HG03045 (cell line): ENCODE data around the gene MSH3.
"Not testable (repeated sequence)": the region's sequence is repeated elsewhere in the genome, so short reads cannot be mapped to it uniquely, and the experiment has no call there.

ENCODE experiments used
- ATAC-seq: cut with Tn5 transposase; IDR thresholded peaks from one replicate; pipeline ENCODE4 v1.9.1; 2021; ENCODE audit warnings: mild to moderate bottlenecking, moderate library complexity; ENCODE audit not compliant: unreplicated experiment

MSH3 gene

GRCh38 chr5:80789319-80790016 is 135.0 kb downstream of the MSH3 start:
- ATAC-seq = not testable (repeated sequence)

GRCh38 chr5:80790698-80791097 is 136.2 kb downstream of the MSH3 start:
- ATAC-seq = no peak

- ATAC-seq = no peak
Measured at GRCh38 chr5:80793354-80793753, 138.9 kb downstream of the MSH3 start.

DNA sequence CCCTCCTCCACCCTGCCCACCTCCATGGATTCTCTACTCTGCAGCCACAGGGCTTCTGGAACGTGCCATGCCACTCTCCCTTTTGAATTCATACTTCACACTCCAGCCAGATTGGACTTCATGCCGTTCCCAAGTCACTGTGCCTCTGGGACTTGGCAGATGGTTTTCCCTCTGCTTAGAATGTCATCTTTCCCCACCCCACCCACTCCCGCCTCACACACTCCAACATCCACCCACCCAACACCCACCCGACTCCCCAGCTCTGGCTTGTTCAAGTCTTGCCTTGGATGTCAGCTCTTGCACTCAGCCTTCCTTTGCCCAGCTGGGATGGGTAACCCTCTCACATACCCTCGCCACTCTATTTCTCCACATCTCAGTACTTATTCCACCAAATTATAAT is 142.4 kb downstream of the MSH3 start:
- no peak for ATAC-seq

GRCh38 chr5:80797428-80798024 is 143.1 kb downstream of the MSH3 start:
- no peak for ATAC-seq

- ATAC-seq = no peak
Measured at GRCh38 chr5:80798166-80798565, 143.7 kb downstream of the MSH3 start.

GRCh38 chr5:80798633-80799032 is 144.2 kb downstream of the MSH3 start:
- no peak for ATAC-seq

DNA sequence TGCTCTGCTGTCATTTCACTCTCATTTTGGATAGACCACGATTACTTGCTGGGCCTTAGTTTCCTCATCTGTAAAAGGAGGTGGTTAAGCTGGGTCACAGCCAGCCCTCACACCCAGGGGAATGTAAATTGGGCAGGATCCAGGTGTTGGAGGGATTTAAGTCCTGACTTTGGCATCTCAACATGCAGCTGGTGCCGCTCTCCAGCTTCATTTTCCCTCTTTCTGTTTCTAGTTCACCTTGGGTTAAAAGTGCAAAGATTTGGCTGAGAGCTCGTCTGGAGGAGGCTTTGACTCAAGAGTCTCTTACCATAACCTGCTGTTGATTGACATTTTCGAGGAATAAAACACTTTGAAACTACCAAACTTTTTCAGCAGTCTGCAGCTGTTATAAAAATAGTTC is 144.6 kb downstream of the MSH3 start:
- no peak for ATAC-seq

- no peak for ATAC-seq
Measured at GRCh38 chr5:80799573-80799972, 145.1 kb downstream of the MSH3 start.

GRCh38 chr5:80804332-80804731 is 149.9 kb downstream of the MSH3 start:
- ATAC-seq = no peak

DNA sequence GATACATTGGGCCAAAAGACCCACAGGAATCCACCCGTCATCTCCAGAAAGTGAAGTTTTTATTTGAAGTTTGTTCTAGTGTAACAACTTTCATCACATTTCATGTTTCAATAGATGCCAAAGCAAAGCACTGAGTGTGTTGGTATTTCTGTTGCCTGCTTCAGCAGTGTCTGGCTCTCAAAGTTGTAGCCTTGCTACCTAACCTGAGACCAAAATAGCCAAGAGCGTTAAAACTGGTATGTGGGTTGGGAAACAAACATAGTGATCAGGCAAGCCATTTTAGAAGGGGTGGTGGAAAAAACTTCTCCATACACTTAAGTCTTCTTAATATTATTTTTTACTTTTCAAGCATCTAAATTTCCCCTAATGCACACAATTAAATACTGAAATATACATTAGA is 150.6 kb downstream of the MSH3 start:
- ATAC-seq = no peak

DNA sequence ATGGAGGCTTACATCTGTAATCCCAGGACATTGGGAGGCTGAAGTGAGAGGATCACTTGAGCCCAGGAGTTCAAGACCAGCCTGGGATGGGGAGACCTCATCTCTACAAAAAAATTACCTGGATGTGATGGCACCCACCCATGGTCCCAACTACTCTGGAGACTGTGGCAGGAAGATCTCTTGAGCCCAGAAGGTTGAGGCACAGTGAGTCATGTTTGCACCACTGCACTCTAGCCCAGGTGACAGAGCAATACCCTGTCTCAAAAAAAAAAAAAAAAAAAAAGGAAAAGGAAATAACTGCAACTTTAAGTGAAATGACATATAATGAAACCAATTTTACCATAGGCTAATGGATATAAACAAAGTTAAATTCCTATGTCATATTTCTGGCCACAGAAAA is 152.5 kb downstream of the MSH3 start:
- ATAC-seq = no peak

GRCh38 chr5:80809451-80809850 is 155.0 kb downstream of the MSH3 start:
- ATAC-seq = no peak

DNA sequence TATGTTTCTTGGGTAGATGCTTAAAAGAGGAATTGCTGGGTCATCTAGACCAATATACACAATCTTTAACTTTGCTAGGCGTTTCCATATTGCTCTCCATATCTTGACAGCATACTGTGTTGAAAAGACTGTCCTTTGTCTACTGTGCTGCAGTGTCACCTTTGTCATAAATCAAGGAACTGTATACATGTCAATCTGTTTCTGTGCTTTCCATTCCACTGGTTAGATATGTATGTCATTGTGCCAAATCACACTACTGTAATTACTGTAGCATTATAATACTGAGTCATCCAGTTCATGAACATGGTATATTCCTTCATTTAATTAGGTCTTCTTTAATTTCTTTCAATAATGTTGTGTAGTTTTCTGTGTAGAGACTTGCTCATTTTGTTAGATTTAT is 156.0 kb downstream of the MSH3 start:
- ATAC-seq = no peak

- no peak for ATAC-seq
Measured at GRCh38 chr5:80816590-80816989, 162.1 kb downstream of the MSH3 start.

DNA sequence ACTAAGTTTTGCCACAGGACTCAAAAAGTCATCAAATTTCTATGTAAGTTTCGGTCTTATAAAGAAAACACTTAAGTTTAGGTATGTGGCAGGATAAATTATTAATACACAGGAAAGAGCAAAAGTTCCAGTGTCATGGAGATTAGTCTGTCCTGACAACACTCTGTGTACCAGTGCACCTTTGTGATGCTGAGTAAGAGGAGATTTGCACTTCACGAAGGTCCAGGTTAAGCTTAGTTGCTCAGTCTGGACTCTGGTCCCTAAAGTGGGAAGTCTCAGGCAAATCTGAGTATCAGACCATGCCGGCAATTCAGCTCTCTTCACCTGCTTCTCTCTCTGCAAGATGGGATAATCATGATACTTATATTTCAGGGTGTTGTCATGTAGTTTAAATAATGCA is 166.2 kb downstream of the MSH3 start:
- ATAC-seq = no peak

GRCh38 chr5:80822640-80823039 is 168.2 kb downstream of the MSH3 start:
- no peak for ATAC-seq

DNA sequence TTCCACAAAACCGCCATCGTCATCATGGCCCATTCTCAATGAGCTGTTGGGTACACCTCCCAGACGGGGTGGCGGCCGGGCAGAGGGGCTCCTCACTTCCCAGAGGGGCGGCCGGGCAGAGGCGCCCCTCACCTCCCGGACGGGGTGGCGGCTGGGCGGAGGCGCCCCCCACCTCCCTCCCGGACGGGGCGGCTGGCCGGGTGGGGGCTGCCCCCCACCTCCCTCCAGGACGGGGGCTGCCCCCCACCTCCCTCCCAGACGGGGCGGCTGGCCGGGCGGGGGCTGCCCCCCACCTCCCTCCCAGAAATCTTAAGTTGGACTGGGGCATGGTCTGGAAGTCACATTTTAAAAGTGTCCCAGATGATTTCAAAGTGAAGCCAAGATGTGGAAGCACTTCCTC is 169.7 kb downstream of the MSH3 start:
- ATAC-seq = not testable (repeated sequence)

- ATAC-seq = no peak
Measured at GRCh38 chr5:80825786-80826460, 171.5 kb downstream of the MSH3 start.

GRCh38 chr5:80834710-80835109 is 180.3 kb downstream of the MSH3 start:
- no peak for ATAC-seq

GRCh38 chr5:80835128-80835527 is 180.7 kb downstream of the MSH3 start:
- no peak for ATAC-seq

- ATAC-seq = peak; percentile 94
Measured at GRCh38 chr5:80837679-80838078, 183.2 kb downstream of the MSH3 start.
